K562 (cell line): Measurements from ENCODE around the gene MOGAT2. TPM values are rescaled to one million over a fixed set of nuclear protein-coding genes. Genes with fewer than 3 reads are reported as not detected.

Experiments used
- ARID3A ChIP-seq: IDR thresholded peaks from 2 replicates; pipeline ENCODE4 v1.6.1; 2012; ENCODE audit warnings: low read depth, low read length, improper control_type of control experiment, borderline replicate concordance
- BMI1 ChIP-seq: fragments of 150-350 bp; IDR thresholded peaks from 2 replicates; pipeline ENCODE4 v1.6.1; 2014; ENCODE audit warnings: low read length
- CBFA2T2 ChIP-seq: fragments of 450-650 bp; conservative IDR thresholded peaks from 2 replicates; pipeline ENCODE4 v1.6.1; 2017; ENCODE audit warnings: mild to moderate bottlenecking
- CBX1 ChIP-seq: sonication (generic); IDR thresholded peaks from 2 replicates; pipeline ENCODE4 v1.6.1; 2016; ENCODE audit warnings: antibody characterized with exemption, low read depth, mild to moderate bottlenecking
- FUS ChIP-seq: fragments of 200-400 bp; formaldehyde crosslinking; optimal IDR thresholded peaks from 2 replicates; pipeline ENCODE3; 2017; ENCODE audit warnings: low read depth, low read length
- HDAC1 ChIP-seq, 2 experiments: fragments of 450-650 bp; IDR thresholded peaks; 2 replicates each; pipeline ENCODE4 v1.6.1; 2016 to 2017; ENCODE audit warnings: inconsistent platforms in 1 of 2, mild to moderate bottlenecking in 1 of 2, moderate library complexity in 1 of 2
- HDAC2 ChIP-seq: fragments of 450-650 bp; IDR thresholded peaks from 2 replicates; pipeline ENCODE4 v1.6.1; 2016; ENCODE audit warnings: mild to moderate bottlenecking
- IRF9 ChIP-seq: fragments of 450-650 bp; IDR thresholded peaks from 2 replicates; pipeline ENCODE4 v1.6.1; 2016; ENCODE audit warnings: missing biosample characterization, missing genetic modification characterization
- KLF1 ChIP-seq: fragments of 450-650 bp; IDR thresholded peaks from 2 replicates; pipeline ENCODE4 v1.6.1; 2016; ENCODE audit warnings: missing genetic modification characterization, missing compliant biosample characterization
- MBD1 ChIP-seq: fragments of 250-450 bp; sonication (Bioruptor Pico); IDR thresholded peaks from 2 replicates; pipeline ENCODE4 v1.8.0; 2022; ENCODE audit warnings: inconsistent platforms
- MXI1 ChIP-seq: IDR thresholded peaks from 2 replicates; pipeline ENCODE4 v1.6.1; 2011; ENCODE audit warnings: low read depth, mild to moderate bottlenecking, improper control_type of control experiment, low read length
- PYGO2 ChIP-seq: fragments of 450-650 bp; IDR thresholded peaks from 2 replicates; pipeline ENCODE4 v1.6.1; 2016; ENCODE audit warnings: mild to moderate bottlenecking, missing genetic modification characterization, moderate library complexity, missing compliant biosample characterization
- SLC30A9 ChIP-seq: fragments of 250-450 bp; sonication (Bioruptor Pico); IDR thresholded peaks from 2 replicates; pipeline ENCODE4 v1.8.0; 2022; ENCODE audit warnings: mild to moderate bottlenecking, moderate library complexity
- SMAD1 ChIP-seq: fragments of 150-350 bp; IDR thresholded peaks from 2 replicates; pipeline ENCODE4 v1.6.1; 2014; ENCODE audit warnings: low read length, low read depth; ENCODE audit not compliant: partially characterized antibody
- SMAD4 ChIP-seq: fragments of 250-450 bp; sonication (Bioruptor Pico); conservative IDR thresholded peaks from 2 replicates; pipeline ENCODE4 v1.8.0; 2021; ENCODE audit warnings: inconsistent platforms, mild to moderate bottlenecking, moderate library complexity
- SOX6 ChIP-seq: fragments of 450-650 bp; IDR thresholded peaks from 2 replicates; pipeline ENCODE4 v1.6.1; 2014; ENCODE audit warnings: mild to moderate bottlenecking
- SRSF1 ChIP-seq: fragments of 200-400 bp; formaldehyde crosslinking; IDR thresholded peaks from 2 replicates; pipeline ENCODE4 v1.6.1; 2017; ENCODE audit warnings: mild to moderate bottlenecking, low read depth, low read length, moderate library complexity
- STAG1 ChIP-seq: sonication (generic); formaldehyde crosslinking; IDR thresholded peaks from 2 replicates; pipeline ENCODE4 v1.5.0; 2020; ENCODE audit warnings: missing genetic modification reagents, borderline replicate concordance
- TFAP4 ChIP-seq: sonication (generic); formaldehyde crosslinking; IDR thresholded peaks from 2 replicates; pipeline ENCODE4 v1.8.0; 2022; ENCODE audit warnings: missing genetic modification reagents, mild to moderate bottlenecking, moderate library complexity, borderline replicate concordance
- TRIM24 ChIP-seq, 2 experiments: fragments of 450-650 bp; IDR thresholded peaks; 2 replicates each; pipeline ENCODE4 v1.6.1; 2016
- XRCC4 ChIP-seq: IDR thresholded peaks from one replicate; pipeline ENCODE4 v1.6.1; 2011; ENCODE audit not compliant: insufficient read depth, insufficient read length; ENCODE audit errors: extremely low read depth
- ZNF263 ChIP-seq: sonication (generic); formaldehyde crosslinking; IDR thresholded peaks from 2 replicates; pipeline ENCODE4 v1.8.0; 2022; ENCODE audit warnings: mild to moderate bottlenecking, missing genetic modification reagents, borderline replicate concordance
- ZNF507 ChIP-seq: conservative IDR thresholded peaks from 2 replicates; pipeline ENCODE4 v1.6.1; 2017; ENCODE audit warnings: missing genetic modification characterization, missing compliant biosample characterization
- polyA plus RNA-seq, 8 experiments: library from polyadenylated mRNA; depleted of rRNA in 4 of 8; stranded (reverse) in 5 of 8; unstranded in 3 of 8; fragments of >200 nt; fragmentation: Nextera tagmentation in 2 of 8; fragmentation: Illumina TruSeq in 1 of 8; extraction: Ambion mirVana in 2 of 8; extraction: Trizol in 1 of 8; gene quantifications; 2 replicates each; pipeline versions ENCODE4 v1.2.1 to v1.2.3, GENCODE V29; 2011 to 2014; ENCODE audit warnings: inconsistent platforms in 1 of 8, missing spikeins in 1 of 8
- total RNA-seq, 7 experiments: library from RNA; depleted of rRNA in 6 of 7; stranded (reverse); fragments of >200 nt in 6 of 7; fragmentation: Illumina TruSeq in 2 of 7; extraction: Trizol in 2 of 7; gene quantifications; 2 replicates each; pipeline versions ENCODE4 v1.2.1 to v1.2.3, GENCODE V29; 2011 to 2021; ENCODE audit warnings: low replicate concordance in 1 of 7

MOGAT2 gene
- total and polyA plus RNA-seq, 9 of the 15 experiments (the other 6 are each of a cell fraction or from before 2014, with no cell fraction given), result 0.09 TPM; not detected in 7

GRCh38 chr11:75743711-75744563 is 26.3 kb downstream of the MOGAT2 start (continued):
- TF ChIP-seq MBD1 (CRISPR knock-in tag), result no peak
- TF ChIP-seq IRF9 (tag), result no peak
- no peak for TF ChIP-seq HDAC2
- TF ChIP-seq HDAC1 (IDR thresholded peaks at IDR 0.05), result no peak
- TF ChIP-seq SMAD4 (CRISPR knock-in tag), result peak; percentile 90
- TF ChIP-seq MXI1, result no peak
- TF ChIP-seq ZNF507 (tag), result no peak
- peak; percentile 58 for TF ChIP-seq CBFA2T2
- no peak for TF ChIP-seq SRSF1
- no peak for TF ChIP-seq ARID3A
- TF ChIP-seq SOX6, result 0 out of 2 replicates have a peak, but pooled peaks have one; percentile 30
- TF ChIP-seq STAG1, result no peak
- TF ChIP-seq SMAD1, result no peak
- peak; percentile 35 to 45; a peak in 1 of 4 replicates for TF ChIP-seq TRIM24 (IDR thresholded peaks at IDR 0.05)
- no peak for TF ChIP-seq SLC30A9 (CRISPR knock-in tag)
- no peak for TF ChIP-seq FUS
- TF ChIP-seq XRCC4, result no peak
- TF ChIP-seq TFAP4, result peak; percentile 21; the same call in 1 of the 2 replicates
- TF ChIP-seq PYGO2, result no peak
- TF ChIP-seq ZNF263, result no peak
- TF ChIP-seq KLF1 (tag), result no peak
- no peak for TF ChIP-seq BMI1
- no peak for TF ChIP-seq CBX1
